ENCODE results near the gene ZC3H12D.

ZC3H12D gene

DNA sequence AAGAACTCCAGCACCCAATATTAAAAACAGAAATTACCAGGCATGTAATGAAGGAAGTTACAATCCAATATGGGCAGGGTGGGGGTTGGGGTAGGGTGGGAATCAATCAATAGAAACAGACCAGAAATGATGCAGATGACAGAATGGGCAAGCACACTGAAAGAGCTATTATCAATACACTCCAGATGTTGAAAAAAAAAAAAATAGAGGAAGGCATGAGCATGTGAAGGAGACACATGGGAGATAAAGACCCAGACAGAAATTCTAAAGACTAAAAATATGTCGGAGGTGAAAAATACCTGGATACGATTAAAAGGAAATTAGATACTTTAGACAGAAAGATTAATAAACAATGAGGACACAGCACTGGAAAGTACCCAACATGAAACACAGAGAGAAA is 19.1 kb upstream of the ZC3H12D start:
- H3K4me3 ChIP-seq (ENCODE audit: low read depth, low read length), result no peak overlapping the region
- in situ Hi-C loops (cut with HindIII; ENCODE audit: low sequenced_read_pairs), result loop anchor here (25.0 kb wide), 2 partner anchors 92 to 467 kb away; partner anchors contain the start of gene SUMO4
- TF ChIP-seq, protein P1, sequence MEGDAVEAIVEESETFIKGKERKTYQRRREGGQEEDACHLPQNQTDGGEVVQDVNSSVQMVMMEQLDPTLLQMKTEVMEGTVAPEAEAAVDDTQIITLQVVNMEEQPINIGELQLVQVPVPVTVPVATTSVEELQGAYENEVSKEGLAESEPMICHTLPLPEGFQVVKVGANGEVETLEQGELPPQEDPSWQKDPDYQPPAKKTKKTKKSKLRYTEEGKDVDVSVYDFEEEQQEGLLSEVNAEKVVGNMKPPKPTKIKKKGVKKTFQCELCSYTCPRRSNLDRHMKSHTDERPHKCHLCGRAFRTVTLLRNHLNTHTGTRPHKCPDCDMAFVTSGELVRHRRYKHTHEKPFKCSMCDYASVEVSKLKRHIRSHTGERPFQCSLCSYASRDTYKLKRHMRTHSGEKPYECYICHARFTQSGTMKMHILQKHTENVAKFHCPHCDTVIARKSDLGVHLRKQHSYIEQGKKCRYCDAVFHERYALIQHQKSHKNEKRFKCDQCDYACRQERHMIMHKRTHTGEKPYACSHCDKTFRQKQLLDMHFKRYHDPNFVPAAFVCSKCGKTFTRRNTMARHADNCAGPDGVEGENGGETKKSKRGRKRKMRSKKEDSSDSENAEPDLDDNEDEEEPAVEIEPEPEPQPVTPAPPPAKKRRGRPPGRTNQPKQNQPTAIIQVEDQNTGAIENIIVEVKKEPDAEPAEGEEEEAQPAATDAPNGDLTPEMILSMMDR (IDR thresholded peaks at IDR 0.05; ENCODE audit: low read depth, low read length), result no peak
- DNase-seq (ENCODE audit: low read depth, low spot score), result no peak

DNA sequence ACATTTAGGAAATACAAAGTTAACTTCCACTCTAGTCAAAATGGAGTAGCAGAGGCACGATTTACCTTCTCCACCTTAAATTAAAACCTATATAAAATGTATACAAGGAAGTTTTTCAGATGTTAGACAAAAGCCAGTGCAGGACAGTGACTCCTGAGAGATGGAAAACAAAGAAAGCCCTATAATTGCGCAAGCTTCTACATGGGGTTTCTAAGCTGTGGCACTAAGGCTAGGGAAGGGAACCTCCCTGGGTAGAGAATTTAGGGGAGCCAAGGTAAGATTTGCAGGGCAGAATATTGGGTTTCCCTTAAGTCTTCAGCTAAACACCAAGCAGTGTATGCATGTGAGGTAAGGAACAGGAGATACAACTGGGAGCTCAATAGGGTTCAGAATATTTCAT is 18.5 kb upstream of the ZC3H12D start:
- H3K4me3 ChIP-seq (ENCODE audit: low read depth, low read length), result no peak overlapping the region
- DNase-seq (ENCODE audit: low read depth, low spot score), result no peak
- in situ Hi-C loops (cut with HindIII; ENCODE audit: low sequenced_read_pairs), result loop anchor here (25.0 kb wide), 2 partner anchors 91 to 466 kb away; partner anchors contain the start of gene SUMO4
- TF ChIP-seq, protein P1 (IDR thresholded peaks at IDR 0.05; ENCODE audit: low read depth, low read length), result no peak

DNA sequence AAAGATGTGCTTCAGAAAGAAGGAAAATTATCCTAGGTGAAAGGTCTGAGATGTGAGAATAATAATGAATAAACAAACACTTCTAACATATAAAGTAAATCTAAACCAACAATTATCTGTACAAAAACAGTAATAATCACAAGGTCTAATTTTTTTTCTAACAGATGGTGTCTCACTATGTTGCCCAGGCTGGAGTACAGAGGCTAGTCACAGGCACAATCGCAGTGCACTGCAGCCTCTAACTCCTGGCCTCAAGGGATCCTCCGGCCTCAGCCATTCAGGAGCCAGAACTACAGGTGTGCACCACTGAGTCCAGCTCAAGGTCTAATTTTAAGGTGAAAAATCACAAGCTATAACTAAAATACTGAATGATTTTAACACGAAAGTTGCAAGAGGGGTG is 17.0 kb upstream of the ZC3H12D start:
- in situ Hi-C loops (cut with HindIII; ENCODE audit: low sequenced_read_pairs), result loop anchor here (25.0 kb wide), 2 partner anchors 89 to 464 kb away; partner anchors contain the start of gene SUMO4
- no peak overlapping the region for H3K4me3 ChIP-seq (ENCODE audit: low read depth, low read length)
- TF ChIP-seq, protein P1 (IDR thresholded peaks at IDR 0.05; ENCODE audit: low read depth, low read length), result no peak
- DNase-seq (ENCODE audit: low read depth, low spot score), result no peak

DNA sequence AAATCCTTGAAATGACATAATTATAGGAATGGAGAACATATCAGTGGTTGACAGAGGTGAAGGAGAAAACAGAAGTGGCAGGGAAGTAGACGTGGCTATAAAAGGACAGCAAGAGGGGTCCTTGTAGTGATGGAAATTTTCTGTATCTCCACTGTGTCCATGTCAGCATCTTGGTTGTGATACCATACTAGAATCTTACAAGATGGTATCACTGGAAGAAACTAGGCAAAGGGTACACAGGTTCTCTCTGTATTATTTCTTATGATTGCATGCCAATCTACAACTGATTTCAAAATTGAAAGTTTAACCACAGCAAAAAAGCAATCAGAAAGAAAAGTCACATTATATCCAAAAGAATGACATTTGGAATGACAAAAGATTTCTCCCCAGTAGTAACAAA is 16.4 kb upstream of the ZC3H12D start:
- no peak overlapping the region for H3K4me3 ChIP-seq (ENCODE audit: low read depth, low read length)
- TF ChIP-seq, protein P1 (IDR thresholded peaks at IDR 0.05; ENCODE audit: low read depth, low read length), result no peak
- no peak for DNase-seq (ENCODE audit: low read depth, low spot score)
- in situ Hi-C loops (cut with HindIII; ENCODE audit: low sequenced_read_pairs), result loop anchor here (25.0 kb wide), 2 partner anchors 89 to 464 kb away; partner anchors contain the start of gene SUMO4

DNA sequence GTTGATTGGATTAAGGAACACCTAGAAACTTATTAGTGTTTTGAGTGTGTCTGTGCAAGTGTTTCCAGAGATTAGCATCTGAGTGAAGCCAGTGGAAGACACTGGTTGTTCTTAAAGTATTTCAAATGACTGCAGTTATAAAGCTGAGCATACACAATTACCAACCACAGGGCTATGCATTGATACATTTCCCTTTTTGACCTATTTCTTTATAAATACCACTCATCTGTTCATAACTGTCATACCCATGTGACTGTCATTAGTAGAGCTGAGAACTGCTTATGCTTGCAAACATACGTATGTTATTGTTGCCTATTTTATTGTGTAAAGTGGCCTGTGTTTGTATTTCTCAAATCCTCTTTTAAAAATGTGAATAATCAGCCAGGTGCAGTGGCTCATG is 15.3 kb upstream of the ZC3H12D start:
- TF ChIP-seq, protein P1 (IDR thresholded peaks at IDR 0.05; ENCODE audit: low read depth, low read length), result no peak
- no peak overlapping the region for H3K4me3 ChIP-seq (ENCODE audit: low read depth, low read length)
- DNase-seq (ENCODE audit: low read depth, low spot score), result no peak
- in situ Hi-C loops (cut with HindIII; ENCODE audit: low sequenced_read_pairs), result loop anchor here (25.0 kb wide), 2 partner anchors 88 to 463 kb away; partner anchors contain the start of gene SUMO4

DNA sequence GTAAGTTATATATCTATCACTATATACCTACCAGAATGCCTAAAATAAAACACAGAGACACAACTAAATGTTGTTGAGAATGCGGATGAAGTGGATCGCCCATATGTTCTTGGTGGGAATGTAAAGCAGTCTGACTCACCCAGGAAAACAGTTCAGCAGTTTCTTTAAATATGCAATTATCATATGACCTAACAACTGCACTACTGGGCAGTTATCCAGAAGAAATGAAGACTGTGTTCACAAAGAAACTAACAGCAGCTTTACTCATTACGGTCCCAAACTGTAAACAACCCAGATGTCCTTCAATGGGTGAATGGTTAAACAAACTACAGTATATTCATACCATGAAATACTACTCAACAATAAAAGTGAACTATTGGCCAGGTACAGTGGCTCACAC is 14.3 kb upstream of the ZC3H12D start:
- DNase-seq (ENCODE audit: low read depth, low spot score), result peak; percentile 90
- no peak overlapping the region for H3K4me3 ChIP-seq (ENCODE audit: low read depth, low read length)
- TF ChIP-seq, protein P1 (IDR thresholded peaks at IDR 0.05; ENCODE audit: low read depth, low read length), result no peak
- in situ Hi-C loops (cut with HindIII; ENCODE audit: low sequenced_read_pairs), result no loop called here
